GM18517 (cell line): ENCODE results near the gene PVALEF.
A peak's percentile ranks its signal among the peaks of the same experiment; 100 is the strongest.
"Not testable (repeated sequence)": the region's sequence is repeated elsewhere in the genome, so short reads cannot be mapped to it uniquely, and the experiment has no call there.

Experiments used
- ATAC-seq: cut with Tn5 transposase; IDR thresholded peaks from one replicate; pipeline ENCODE4 v1.9.1; 2021; ENCODE audit warnings: mild to moderate bottlenecking, moderate library complexity; ENCODE audit not compliant: unreplicated experiment

Gene PVALEF

GRCh38 chr17:81210868-81211267, 45.6 kb downstream of the PVALEF start:
- ATAC-seq = no peak

GRCh38 chr17:81212365-81212764, 47.1 kb downstream of the PVALEF start:
- no peak for ATAC-seq

- no peak for ATAC-seq
These were observed 48.7 kb downstream of the PVALEF start for GRCh38 chr17:81213978-81214377.

GRCh38 chr17:81217491-81217890, 52.2 kb downstream of the PVALEF start:
- no peak for ATAC-seq

- ATAC-seq = no peak
These were observed 53.2 kb downstream of the PVALEF start for GRCh38 chr17:81218459-81218858.

GRCh38 chr17:81218991-81219390, 53.7 kb downstream of the PVALEF start:
- ATAC-seq = no peak

GRCh38 chr17:81219476-81220180, 54.3 kb downstream of the PVALEF start:
- no peak for ATAC-seq

GRCh38 chr17:81221371-81221841, 56.1 kb downstream of the PVALEF start:
- no peak for ATAC-seq

- no peak for ATAC-seq
These were observed 56.7 kb downstream of the PVALEF start for GRCh38 chr17:81221842-81222619.

- ATAC-seq = peak; percentile 30
These were observed 57.3 kb downstream of the PVALEF start for GRCh38 chr17:81222620-81222905.

- peak; percentile 75 for ATAC-seq
These were observed 57.8 kb downstream of the PVALEF start, which contains the start of gene CEP131 for GRCh38 chr17:81222906-81223761. CEP131 (minus strand) TSS chr17:81222965; CDS start chr17:81220056, 2,909 bp downstream.

GRCh38 chr17:81223762-81224130, 58.4 kb downstream of the PVALEF start:
- no peak for ATAC-seq

- ATAC-seq = not testable (repeated sequence)
These were observed 62.3 kb downstream of the PVALEF start for GRCh38 chr17:81227630-81228029.

GRCh38 chr17:81228420-81228819, 63.1 kb downstream of the PVALEF start:
- no peak for ATAC-seq

- no peak for ATAC-seq
These were observed 63.7 kb downstream of the PVALEF start for GRCh38 chr17:81228834-81229665.

GRCh38 chr17:81229666-81229920, 64.3 kb downstream of the PVALEF start:
- ATAC-seq = no peak

- ATAC-seq = no peak
These were observed 64.9 kb downstream of the PVALEF start for GRCh38 chr17:81230043-81230820.

GRCh38 chr17:81231121-81231645, 65.9 kb downstream of the PVALEF start:
- ATAC-seq = no peak

- ATAC-seq = no peak
These were observed 66.7 kb downstream of the PVALEF start for GRCh38 chr17:81231766-81232581.
